Skeletal muscle tissue (tissue), 4 donors: Measurements from ENCODE around the gene HTRA3. TPM values are rescaled to one million over a fixed set of nuclear protein-coding genes. Genes with fewer than 3 reads are reported as not detected.

Experiments
- H3K27ac ChIP-seq: one replicate; pipeline ENCODE4 v1.7.0; 2013; ENCODE audit warnings: mild to moderate bottlenecking, low read depth, low read length, inconsistent platforms
- H3K27me3 ChIP-seq, 3 donors: one replicate each; pipeline ENCODE4 v1.7.0; 2013; ENCODE audit warnings: low read length in 3 of 3; ENCODE audit not compliant: control insufficient read depth in 3 of 3, insufficient read depth in 3 of 3
- H3K36me3 ChIP-seq, 3 donors: one replicate each; pipeline ENCODE4 v1.7.0; 2013; ENCODE audit warnings: low read length in 3 of 3; ENCODE audit not compliant: control insufficient read depth in 3 of 3, insufficient read depth in 3 of 3
- H3K4me1 ChIP-seq, 3 donors: one replicate each; pipeline ENCODE4 v1.7.0; 2013; ENCODE audit warnings: low read length in 3 of 3, mild to moderate bottlenecking in 3 of 3; ENCODE audit not compliant: control insufficient read depth in 3 of 3, insufficient read depth in 3 of 3
- H3K4me3 ChIP-seq, 3 donors: one replicate each; pipeline ENCODE4 v1.7.0; 2013; ENCODE audit warnings: low read length in 3 of 3
- H3K9ac ChIP-seq, 3 donors: one replicate each; pipeline ENCODE4 v1.7.0; 2013; ENCODE audit warnings: low read length in 3 of 3, mild to moderate bottlenecking in 3 of 3, moderate library complexity in 2 of 3, low read depth in 1 of 3
- H3K9me3 ChIP-seq, 3 donors: one replicate each; pipeline ENCODE4 v1.7.0; 2013; ENCODE audit warnings: low read length in 3 of 3; ENCODE audit not compliant: control insufficient read depth in 3 of 3
- total RNA-seq: library from RNA; depleted of rRNA; stranded (reverse); fragments of >200 nt; gene quantifications from one replicate; pipeline ENCODE4 v1.2.3, GENCODE V29; 2014
- donor health status: Osteomylitis.

Gene HTRA3
- total RNA-seq, 1 donor from 2014 or later: 20.9 TPM

GRCh38 chr4:8239661-8240060 is 29.9 kb upstream of the HTRA3 start:
- no peaks in the 10 kb centered on the region for H3K9me3 ChIP-seq
- no peak overlapping the region for H3K4me3 ChIP-seq
- no peaks in the 10 kb centered on the region for H3K27me3 ChIP-seq
- H3K36me3 ChIP-seq: peaks cover 0 to 5% (median 4%) of the 10 kb centered on the region in 3 donors
- H3K9ac ChIP-seq: no peak overlapping the region
- H3K27ac ChIP-seq: no peak overlapping the region
- peaks cover 7 to 24% (median 23%) of the 10 kb centered on the region in 3 donors for H3K4me1 ChIP-seq

- H3K4me3 ChIP-seq: no peak overlapping the region
- H3K27ac ChIP-seq: no peak overlapping the region
- H3K36me3 ChIP-seq: peaks cover 0 to 5% (median 4%) of the 10 kb centered on the region in 3 donors
- H3K9ac ChIP-seq: no peak overlapping the region
- no peaks in the 10 kb centered on the region for H3K9me3 ChIP-seq
- H3K27me3 ChIP-seq: no peaks in the 10 kb centered on the region
- H3K4me1 ChIP-seq: peaks cover 7 to 24% (median 23%) of the 10 kb centered on the region in 3 donors
Measured at GRCh38 chr4:8240211-8241041, 29.1 kb upstream of the HTRA3 start.

- Histone ChIP-seq H3K36me3 (peaks cover 0 to 5% (median under 1%) of the 10 kb centered on the region in 3 donors), H3K9ac (no peak overlapping the region), H3K27me3 (no peaks in the 10 kb centered on the region), H3K27ac (no peak overlapping the region), H3K9me3 (no peaks in the 10 kb centered on the region), H3K4me1 (peaks cover 7 to 16% (median 16%) of the 10 kb centered on the region in 3 donors), H3K4me3 (no peak overlapping the region)
Measured at GRCh38 chr4:8241211-8241779, 28.3 kb upstream of the HTRA3 start.

- peak overlapping the region in 2 of 3 donors; percentile 10 to 35 for H3K4me3 ChIP-seq
- peaks cover 0 to 5% (median 0%) of the 10 kb centered on the region in 3 donors for H3K36me3 ChIP-seq
- peaks cover 7 to 15% (median 12%) of the 10 kb centered on the region in 3 donors for H3K4me1 ChIP-seq
- peak overlapping the region; percentile 78 for H3K27ac ChIP-seq
- no peaks in the 10 kb centered on the region for H3K9me3 ChIP-seq
- H3K27me3 ChIP-seq: no peaks in the 10 kb centered on the region
- peak overlapping the region; percentile 65 to 75 (median 69) for H3K9ac ChIP-seq
Measured at GRCh38 chr4:8241895-8242696, 27.5 kb upstream of the HTRA3 start.

GRCh38 chr4:8242782-8243560 is 26.6 kb upstream of the HTRA3 start:
- Histone ChIP-seq H3K27ac (peak overlapping the region; percentile 78), H3K27me3 (no peaks in the 10 kb centered on the region), H3K4me3 (peak overlapping the region in 1 of 3 donors; percentile 35), H3K9ac (peak overlapping the region; percentile 65 to 75 (median 69)), H3K9me3 (no peaks in the 10 kb centered on the region), H3K36me3 (peaks cover 0 to 5% (median 0%) of the 10 kb centered on the region in 3 donors), H3K4me1 (peaks cover 13 to 20% (median 17%) of the 10 kb centered on the region in 3 donors)

GRCh38 chr4:8244001-8244757 is 25.4 kb upstream of the HTRA3 start:
- Histone ChIP-seq H3K27me3 (no peaks in the 10 kb centered on the region), H3K9ac (no peak overlapping the region), H3K27ac (no peak overlapping the region), H3K9me3 (no peaks in the 10 kb centered on the region), H3K4me3 (no peak overlapping the region), H3K36me3 (peaks cover 0 to 3% (median 0%) of the 10 kb centered on the region in 3 donors), H3K4me1 (peaks cover 14 to 21% (median 17%) of the 10 kb centered on the region in 3 donors)

GRCh38 chr4:8244931-8245460 is 24.6 kb upstream of the HTRA3 start:
- no peaks in the 10 kb centered on the region for H3K9me3 ChIP-seq
- no peaks in the 10 kb centered on the region for H3K27me3 ChIP-seq
- H3K27ac ChIP-seq: no peak overlapping the region
- no peaks in the 10 kb centered on the region for H3K36me3 ChIP-seq
- no peak overlapping the region for H3K4me3 ChIP-seq
- no peak overlapping the region for H3K9ac ChIP-seq
- H3K4me1 ChIP-seq: peaks cover 14 to 21% (median 17%) of the 10 kb centered on the region in 3 donors

GRCh38 chr4:8245884-8246833 is 23.4 kb upstream of the HTRA3 start:
- Histone ChIP-seq H3K27ac (peak overlapping the region; percentile 70), H3K9me3 (no peaks in the 10 kb centered on the region), H3K36me3 (no peaks in the 10 kb centered on the region), H3K4me3 (no peak overlapping the region), H3K9ac (no peak overlapping the region), H3K27me3 (no peaks in the 10 kb centered on the region), H3K4me1 (peaks cover 17 to 21% (median 19%) of the 10 kb centered on the region in 3 donors)
